Tibial artery (tissue), 4 donors: Measurements from ENCODE around the gene POLR2A.
A peak's percentile ranks its signal among the peaks of the same experiment; 100 is the strongest.

Experiments
- DNase-seq, 2 donors: peaks; one replicate each; pipeline ENCODE4 v3.0.0-alpha.2; 2019
- H3K27ac ChIP-seq, 2 donors: fragments of 200-600 bp; sonication (generic) in 1 of 2; 1 replicate in 1 of 2; 2 replicates in 1 of 2; pipeline ENCODE4 v1.5.1; 2018 to 2019; ENCODE audit warnings: mild to moderate bottlenecking in 1 of 2
- H3K27me3 ChIP-seq, 2 donors: fragments of 200-600 bp; sonication (generic) in 1 of 2; one replicate each; pipeline versions ENCODE4 v1.5.1 to v1.6.0; 2016 to 2019
- H3K36me3 ChIP-seq, 3 donors: fragments of 200-600 bp; sonication (generic) in 2 of 3; one replicate each; pipeline ENCODE4 v1.5.1; 2016 to 2019; ENCODE audit warnings: mild to moderate bottlenecking in 2 of 3
- H3K4me1 ChIP-seq, 4 donors: fragments of 200-600 bp; sonication (generic) in 2 of 4; 1 replicate in 3 of 4; 2 replicates in 1 of 4; pipeline ENCODE4 v1.5.1; 2016 to 2019
- H3K4me3 ChIP-seq, 2 donors: fragments of 200-600 bp; sonication (generic) in 1 of 2; 1 replicate in 1 of 2; 2 replicates in 1 of 2; pipeline ENCODE4 v1.5.1; 2018 to 2019; ENCODE audit warnings: mild to moderate bottlenecking in 2 of 2
- H3K9me3 ChIP-seq, 3 donors: fragments of 200-600 bp; sonication (generic) in 1 of 3; one replicate each; pipeline ENCODE4 v1.5.1; 2016 to 2019
- intact Hi-C: fragments of 100-400 bp; cut with DNase I; formaldehyde crosslinking; loops from one replicate; pipeline ENCODE4 v1.15.0; 2023; ENCODE audit warnings: low total_unique reads
- TF ChIP-seq, protein P1 (sequence below), 2 experiments: fragments of 200-600 bp in 1 of 2; fragments of 450-650 bp in 1 of 2; IDR thresholded peaks; one replicate each; pipeline ENCODE4 v1.5.1; 2017 to 2019; ENCODE audit warnings: antibody characterized with exemption in 2 of 2, mild to moderate bottlenecking in 1 of 2, moderate library complexity in 1 of 2

POLR2A gene

DNA sequence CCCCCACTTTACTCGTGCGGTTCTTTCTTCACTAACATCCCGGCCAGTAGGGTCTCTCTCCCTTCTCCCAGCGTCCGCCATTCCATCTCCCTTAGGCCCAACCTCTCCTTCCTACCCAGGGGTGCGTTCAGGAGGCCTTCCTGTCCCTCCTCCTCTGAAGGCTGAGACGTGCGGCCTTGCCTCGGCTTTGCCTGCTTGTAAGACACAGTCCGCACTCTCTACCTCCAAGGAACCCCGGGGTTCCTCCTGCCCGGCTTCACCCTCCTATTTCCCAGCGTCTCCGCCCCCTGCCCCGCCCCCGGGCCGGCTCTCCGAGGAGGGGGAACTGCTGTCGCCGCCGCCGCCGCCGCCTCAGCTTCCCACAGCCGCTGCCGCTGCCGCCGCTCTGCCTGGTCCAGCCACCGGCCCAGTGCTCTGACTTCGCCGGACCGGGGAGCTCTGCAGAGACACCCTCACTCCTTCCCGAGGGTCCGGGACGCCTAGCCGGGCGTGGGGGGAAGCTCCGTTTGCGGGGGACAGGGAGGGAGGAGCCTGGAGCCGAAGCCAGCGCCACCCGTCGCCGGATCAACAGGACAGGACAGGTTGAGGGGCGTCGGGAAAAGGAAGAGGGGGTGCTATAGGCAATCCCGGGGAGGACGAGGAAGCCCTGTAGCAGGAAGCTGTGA, 46.1 kb upstream of the POLR2A start:
- Histone ChIP-seq H3K9me3 (no peaks in the 10 kb centered on the region), H3K4me1 (peaks cover 0 to 60% (median 48%) of the 10 kb centered on the region in 4 donors), H3K27me3 (peaks cover 3 to 45% of the 10 kb centered on the region in 2 donors), H3K27ac (no peak overlapping the region), H3K4me3 (peak overlapping the region; percentile 11 to 71), H3K36me3 (no peaks in the 10 kb centered on the region)
- TF ChIP-seq, protein P1, sequence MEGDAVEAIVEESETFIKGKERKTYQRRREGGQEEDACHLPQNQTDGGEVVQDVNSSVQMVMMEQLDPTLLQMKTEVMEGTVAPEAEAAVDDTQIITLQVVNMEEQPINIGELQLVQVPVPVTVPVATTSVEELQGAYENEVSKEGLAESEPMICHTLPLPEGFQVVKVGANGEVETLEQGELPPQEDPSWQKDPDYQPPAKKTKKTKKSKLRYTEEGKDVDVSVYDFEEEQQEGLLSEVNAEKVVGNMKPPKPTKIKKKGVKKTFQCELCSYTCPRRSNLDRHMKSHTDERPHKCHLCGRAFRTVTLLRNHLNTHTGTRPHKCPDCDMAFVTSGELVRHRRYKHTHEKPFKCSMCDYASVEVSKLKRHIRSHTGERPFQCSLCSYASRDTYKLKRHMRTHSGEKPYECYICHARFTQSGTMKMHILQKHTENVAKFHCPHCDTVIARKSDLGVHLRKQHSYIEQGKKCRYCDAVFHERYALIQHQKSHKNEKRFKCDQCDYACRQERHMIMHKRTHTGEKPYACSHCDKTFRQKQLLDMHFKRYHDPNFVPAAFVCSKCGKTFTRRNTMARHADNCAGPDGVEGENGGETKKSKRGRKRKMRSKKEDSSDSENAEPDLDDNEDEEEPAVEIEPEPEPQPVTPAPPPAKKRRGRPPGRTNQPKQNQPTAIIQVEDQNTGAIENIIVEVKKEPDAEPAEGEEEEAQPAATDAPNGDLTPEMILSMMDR (IDR thresholded peaks at IDR 0.05), result no peak
- intact Hi-C loops, result loop anchor here (5.0 kb wide), 3 partner anchors 39 to 124 kb away; partner anchors contain the start of genes KCTD11, SENP3 and ZBTB4
- DNase-seq, result peak; percentile 64 to 79

DNA sequence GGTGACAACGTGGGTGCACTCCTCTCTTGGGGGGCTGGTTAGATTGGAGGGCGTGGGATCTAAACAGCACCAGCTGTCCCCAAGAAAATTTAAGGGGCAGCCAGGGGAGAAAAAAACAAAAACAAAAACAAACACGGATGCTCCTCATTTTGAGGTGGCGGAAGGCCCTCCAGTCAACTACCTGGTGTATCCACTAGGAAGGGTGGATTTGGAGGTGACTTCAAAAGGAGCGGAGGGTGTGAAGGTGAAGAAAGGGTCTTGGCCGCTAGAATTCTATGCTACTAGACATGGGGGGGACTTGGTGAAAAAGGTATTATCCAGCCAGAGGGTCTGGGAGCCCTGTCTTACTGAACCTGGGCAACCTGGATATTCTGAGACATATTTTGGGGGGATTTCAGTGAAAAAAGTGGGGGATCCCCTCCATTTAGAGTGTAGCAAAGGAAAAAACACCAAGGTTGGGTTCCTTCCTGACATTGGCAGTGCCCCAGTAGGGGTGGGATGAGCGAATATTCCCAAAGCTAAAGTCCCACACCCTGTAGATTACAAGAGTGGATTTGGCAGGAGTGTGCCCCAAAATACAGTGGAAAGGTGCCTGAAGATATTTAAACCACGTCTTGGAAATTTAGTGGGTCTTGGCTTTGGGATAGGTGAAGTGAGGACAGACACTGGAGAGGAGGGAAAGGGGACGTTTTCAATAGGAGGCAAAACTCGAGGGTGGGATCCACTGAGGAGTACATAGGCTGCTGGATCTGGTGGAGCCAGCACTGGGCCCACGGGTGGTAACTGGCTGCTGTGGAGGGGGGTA, 45.3 kb upstream of the POLR2A start:
- Histone ChIP-seq H3K9me3 (no peaks in the 10 kb centered on the region), H3K36me3 (no peaks in the 10 kb centered on the region), H3K4me1 (peaks cover 0 to 60% (median 48%) of the 10 kb centered on the region in 4 donors), H3K4me3 (peak overlapping the region in 1 of 2 donors; percentile 71), H3K27me3 (peaks cover 3 to 45% of the 10 kb centered on the region in 2 donors), H3K27ac (no peak overlapping the region)
- DNase-seq, result no peak
- intact Hi-C loops, result loop anchor here (5.0 kb wide), 3 partner anchors 38 to 123 kb away; partner anchors contain the start of genes KCTD11, SENP3 and ZBTB4
- TF ChIP-seq, protein P1 (IDR thresholded peaks at IDR 0.05), result no peak

DNA sequence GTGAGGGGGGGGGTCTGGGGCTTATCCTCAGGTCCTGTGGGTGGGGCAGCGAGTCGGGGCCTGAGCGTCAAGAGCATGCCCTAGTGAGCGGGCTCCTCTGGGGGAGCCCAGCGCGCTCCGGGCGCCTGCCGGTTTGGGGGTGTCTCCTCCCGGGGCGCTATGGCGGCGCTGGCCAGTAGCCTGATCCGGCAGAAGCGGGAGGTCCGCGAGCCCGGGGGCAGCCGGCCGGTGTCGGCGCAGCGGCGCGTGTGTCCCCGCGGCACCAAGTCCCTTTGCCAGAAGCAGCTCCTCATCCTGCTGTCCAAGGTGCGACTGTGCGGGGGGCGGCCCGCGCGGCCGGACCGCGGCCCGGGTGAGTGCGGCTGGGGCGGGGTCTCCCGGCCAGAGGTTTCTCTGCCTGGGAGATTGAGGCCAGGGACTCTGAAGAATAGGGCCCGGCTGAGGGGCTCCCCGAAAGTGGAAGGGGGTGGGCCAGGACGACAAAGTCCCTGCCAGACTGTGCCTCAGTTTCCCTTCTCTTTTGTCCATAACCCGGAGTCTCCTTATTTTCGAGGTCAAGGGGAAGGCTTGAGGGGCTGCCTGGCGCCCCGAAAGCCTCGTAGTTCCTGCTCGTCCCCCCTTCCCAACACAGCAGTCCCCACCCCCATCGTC, 44.6 kb upstream of the POLR2A start, which contains the start of gene FGF11:
TSS of gene FGF11 (plus strand) at position 51 of the 651 bp plus-strand sequence. CDS start at position 160, 109 bp downstream.
- Histone ChIP-seq H3K27me3 (peaks cover 3 to 45% of the 10 kb centered on the region in 2 donors), H3K4me1 (peaks cover 0 to 62% (median 51%) of the 10 kb centered on the region in 4 donors), H3K27ac (no peak within 1 kb of the TSS), H3K4me3 (peak within 1 kb of the TSS; percentile 11 to 71), H3K9me3 (no peaks in the 10 kb centered on the region), H3K36me3 (no peaks in the 10 kb centered on the region)
- TF ChIP-seq, protein P1 (IDR thresholded peaks at IDR 0.05), result no peak
- intact Hi-C loops, result loop anchor here (5.0 kb wide), 3 partner anchors 38 to 123 kb away; partner anchors contain the start of genes KCTD11, SENP3 and ZBTB4
- DNase-seq, result no peak

DNA sequence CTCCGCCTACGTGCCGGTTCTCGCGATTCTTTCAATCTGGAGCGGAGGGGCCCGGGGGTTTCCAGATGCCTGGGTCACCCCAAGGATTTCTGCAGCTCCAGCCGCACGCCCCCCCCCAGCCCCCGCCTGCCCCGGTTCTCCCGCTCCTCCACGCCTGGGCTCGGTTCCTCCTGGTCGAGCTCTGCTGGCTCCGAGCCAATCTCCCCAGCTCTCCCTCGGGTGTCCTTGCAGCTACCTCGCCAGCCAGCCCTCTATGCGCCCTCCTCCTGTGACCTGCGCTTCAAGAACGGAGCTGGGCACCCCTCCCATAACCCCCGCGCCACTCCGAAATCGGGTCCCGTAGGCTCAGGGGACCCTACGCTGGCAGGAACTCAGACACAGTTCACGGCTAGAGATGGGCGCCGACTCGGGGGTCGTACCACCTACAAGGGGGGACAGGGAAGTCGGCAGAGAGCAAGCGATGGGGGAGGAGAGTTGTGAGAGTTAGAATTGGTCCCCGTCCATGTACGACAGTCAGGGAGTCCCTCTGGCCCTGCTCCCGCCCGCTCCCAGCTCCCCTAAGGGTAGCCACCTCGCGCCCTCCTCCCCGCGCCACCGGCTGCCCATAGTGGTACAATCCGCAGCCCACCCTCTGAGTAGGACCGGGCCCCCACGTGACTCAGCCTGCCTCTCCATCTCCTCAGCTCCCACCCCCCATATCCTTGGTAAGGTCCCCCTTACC, 43.9 kb upstream of the POLR2A start:
- Histone ChIP-seq H3K27ac (no peak overlapping the region), H3K27me3 (peaks cover 5 to 45% of the 10 kb centered on the region in 2 donors), H3K36me3 (no peaks in the 10 kb centered on the region), H3K4me3 (peak overlapping the region; percentile 3 to 29), H3K9me3 (no peaks in the 10 kb centered on the region), H3K4me1 (peaks cover 4 to 65% (median 54%) of the 10 kb centered on the region in 4 donors)
- TF ChIP-seq, protein P1 (IDR thresholded peaks at IDR 0.05), result no peak
- DNase-seq, result peak in 1 of 2 donors; percentile 55
- intact Hi-C loops, result no loop called here

DNA sequence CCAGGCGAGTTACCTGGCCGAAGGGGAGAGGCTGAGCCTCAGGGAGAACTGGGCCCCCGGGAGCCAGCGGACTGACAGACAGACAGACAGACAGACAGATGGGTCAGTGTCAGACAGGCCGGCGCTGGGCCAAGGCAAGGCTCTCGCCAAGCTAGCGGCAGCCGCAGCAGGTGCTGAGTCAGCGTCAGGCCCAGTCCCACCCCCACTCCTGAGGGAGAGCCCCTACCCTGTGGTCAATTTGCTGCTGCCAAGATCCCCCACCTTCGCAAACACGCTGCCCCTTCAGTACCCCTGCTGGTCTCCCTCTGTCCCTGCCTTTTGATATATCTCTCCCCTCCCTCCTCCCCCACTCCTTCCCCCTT, 43.4 kb upstream of the POLR2A start:
- peaks cover 5 to 67% (median 55%) of the 10 kb centered on the region in 4 donors for H3K4me1 ChIP-seq
- no peaks in the 10 kb centered on the region for H3K36me3 ChIP-seq
- peak overlapping the region in 1 of 2 donors; percentile 29 for H3K4me3 ChIP-seq
- H3K27me3 ChIP-seq, result peaks cover 5 to 50% of the 10 kb centered on the region in 2 donors
- TF ChIP-seq, protein P1 (IDR thresholded peaks at IDR 0.05), result no peak
- intact Hi-C loops, result no loop called here
- H3K9me3 ChIP-seq, result no peaks in the 10 kb centered on the region
- DNase-seq, result no peak
- H3K27ac ChIP-seq, result no peak overlapping the region
